CD8-positive, alpha-beta memory T cell (primary cell): ENCODE data around the gene LIPG. TPM values are rescaled to one million over a fixed set of nuclear protein-coding genes. Genes with fewer than 3 reads are reported as not detected.

ENCODE experiments used
- CTCF ChIA-PET: fragments of 350-600 bp; sonication (Branson Sonifier 250); formaldehyde crosslinking; loops from one replicate; lab custom pipeline; 2021; ENCODE audit warnings: antibody characterized with exemption; lab: Charles Lee
- POLR2A ChIA-PET: fragments of 350-600 bp; sonication (Branson Sonifier 250); formaldehyde crosslinking; loops from one replicate; lab custom pipeline; 2021; ENCODE audit warnings: antibody characterized with exemption; lab: Charles Lee
- DNase-seq, 5 donors: peaks; one replicate each; pipeline versions ENCODE4 v3.0.0 to v3.0.0-alpha.2; 2020 to 2022; ENCODE audit warnings: mixed read lengths in 1 of 5
- H3K27ac ChIP-seq: one replicate; pipeline ENCODE4 v1.7.0; 2013; ENCODE audit warnings: low read depth, mild to moderate bottlenecking, low read length, moderate library complexity
- H3K27me3 ChIP-seq: 2 replicates; pipeline ENCODE4 v1.7.0; 2013; ENCODE audit warnings: low read length, mild to moderate bottlenecking; ENCODE audit not compliant: insufficient read depth, poor library complexity, severe bottlenecking
- H3K36me3 ChIP-seq: 2 replicates; pipeline ENCODE4 v1.7.0; 2013; ENCODE audit warnings: mild to moderate bottlenecking, low read length, moderate library complexity; ENCODE audit not compliant: insufficient read depth
- H3K4me1 ChIP-seq: 2 replicates; pipeline ENCODE4 v1.7.0; 2013; ENCODE audit warnings: mild to moderate bottlenecking, low read length, moderate library complexity; ENCODE audit not compliant: insufficient read depth
- H3K4me3 ChIP-seq: 2 replicates; pipeline ENCODE4 v1.7.0; 2013; ENCODE audit warnings: mild to moderate bottlenecking, low read length
- H3K9me3 ChIP-seq: 2 replicates; pipeline ENCODE4 v1.7.0; 2013; ENCODE audit warnings: mild to moderate bottlenecking, low read length
- H3K27ac Mint-ChIP-seq, 8 donors: one replicate each; pipeline ENCODE4 v1.8.0; 2020 to 2021; ENCODE audit warnings: mixed read lengths in 8 of 8, mild to moderate bottlenecking in 6 of 8, inconsistent platforms in 3 of 8, moderate library complexity in 3 of 8
- H3K27me3 Mint-ChIP-seq, 2 donors: one replicate each; pipeline ENCODE4 v1.8.0; 2020 to 2021; ENCODE audit warnings: mixed read lengths in 2 of 2, mild to moderate bottlenecking in 1 of 2, moderate library complexity in 1 of 2
- H3K36me3 Mint-ChIP-seq, 3 donors: one replicate each; pipeline ENCODE4 v1.8.0; 2020 to 2021; ENCODE audit warnings: mixed read lengths in 3 of 3, inconsistent platforms in 1 of 3, mild to moderate bottlenecking in 1 of 3
- H3K4me1 Mint-ChIP-seq, 3 donors: one replicate each; pipeline ENCODE4 v1.8.0; 2020 to 2021; ENCODE audit warnings: mixed read lengths in 3 of 3, inconsistent platforms in 1 of 3, mild to moderate bottlenecking in 1 of 3
- H3K4me3 Mint-ChIP-seq, 7 donors: one replicate each; pipeline ENCODE4 v1.8.0; 2020 to 2021; ENCODE audit warnings: mixed read lengths in 7 of 7, mild to moderate bottlenecking in 6 of 7, moderate library complexity in 4 of 7, inconsistent platforms in 2 of 7
- H3K9me3 Mint-ChIP-seq, 5 donors: one replicate each; pipeline ENCODE4 v1.8.0; 2020 to 2022; ENCODE audit warnings: mixed read lengths in 5 of 5, mild to moderate bottlenecking in 3 of 5, moderate library complexity in 2 of 5, inconsistent platforms in 1 of 5
- polyA plus RNA-seq: library from polyadenylated mRNA; unstranded; fragments of 300-500 nt; fragmentation: Illumina TruSeq; gene quantifications from one replicate; pipeline ENCODE4 v1.2.3, GENCODE V29; 2021
- total RNA-seq, 2 experiments: library from RNA; stranded (reverse); gene quantifications; one replicate each; pipeline ENCODE4 v1.2.3, GENCODE V29; 2021

The LIPG gene
- total and polyA plus RNA-seq, 3 experiments from 2014 or later = not detected

DNA sequence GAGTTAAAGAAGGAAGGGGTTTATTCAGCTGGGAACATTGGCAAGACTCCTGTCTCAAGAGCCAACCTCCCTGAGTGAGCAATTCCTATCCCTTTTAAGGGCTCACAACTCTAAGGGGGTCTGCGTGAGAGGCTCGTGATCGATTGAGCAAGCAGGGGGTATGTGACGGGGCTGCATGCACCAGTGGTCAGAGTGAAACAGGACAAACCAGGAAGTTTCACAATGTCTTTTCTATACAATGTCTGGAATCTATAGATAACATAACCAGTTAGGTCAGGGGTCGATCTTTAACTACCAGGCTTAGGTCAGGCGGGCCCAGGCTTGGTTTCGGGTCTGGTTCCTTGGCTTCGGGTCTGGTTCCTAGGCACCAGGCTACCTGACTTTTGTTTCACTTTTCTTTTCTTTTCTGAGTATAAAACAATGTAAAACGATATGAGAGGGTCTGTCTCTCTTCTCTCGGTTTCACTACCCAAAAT lies 30.1 kb upstream of the LIPG start:
- Histone ChIP-seq H3K27ac (no peak overlapping the region), H3K4me1 (no peaks in the 10 kb centered on the region), H3K36me3 (no peaks in the 10 kb centered on the region), H3K27me3 (no peaks in the 10 kb centered on the region), H3K4me3 (no peak overlapping the region), H3K9me3 (no peaks in the 10 kb centered on the region)
- CTCF ChIA-PET = interaction anchor here (1.2 kb wide), 1 partner anchor 10 kb away, joined by 3 read pairs; no protein-coding TSS in a partner anchor
- peaks cover 0 to 4% (median 0%) of the 10 kb centered on the region in 3 donors for H3K4me1 Mint-ChIP-seq
- peak overlapping the region in 1 of 7 donors; percentile 44 for H3K4me3 Mint-ChIP-seq
- DNase-seq = no peak
- H3K27me3 Mint-ChIP-seq = peaks cover 0 to 31% of the 10 kb centered on the region in 2 donors
- H3K27ac Mint-ChIP-seq = no peak overlapping the region
- POLR2A ChIA-PET = no interaction called here
- peaks cover 0 to 4% (median 2%) of the 10 kb centered on the region in 5 donors for H3K9me3 Mint-ChIP-seq
- H3K36me3 Mint-ChIP-seq = no peaks in the 10 kb centered on the region

DNA sequence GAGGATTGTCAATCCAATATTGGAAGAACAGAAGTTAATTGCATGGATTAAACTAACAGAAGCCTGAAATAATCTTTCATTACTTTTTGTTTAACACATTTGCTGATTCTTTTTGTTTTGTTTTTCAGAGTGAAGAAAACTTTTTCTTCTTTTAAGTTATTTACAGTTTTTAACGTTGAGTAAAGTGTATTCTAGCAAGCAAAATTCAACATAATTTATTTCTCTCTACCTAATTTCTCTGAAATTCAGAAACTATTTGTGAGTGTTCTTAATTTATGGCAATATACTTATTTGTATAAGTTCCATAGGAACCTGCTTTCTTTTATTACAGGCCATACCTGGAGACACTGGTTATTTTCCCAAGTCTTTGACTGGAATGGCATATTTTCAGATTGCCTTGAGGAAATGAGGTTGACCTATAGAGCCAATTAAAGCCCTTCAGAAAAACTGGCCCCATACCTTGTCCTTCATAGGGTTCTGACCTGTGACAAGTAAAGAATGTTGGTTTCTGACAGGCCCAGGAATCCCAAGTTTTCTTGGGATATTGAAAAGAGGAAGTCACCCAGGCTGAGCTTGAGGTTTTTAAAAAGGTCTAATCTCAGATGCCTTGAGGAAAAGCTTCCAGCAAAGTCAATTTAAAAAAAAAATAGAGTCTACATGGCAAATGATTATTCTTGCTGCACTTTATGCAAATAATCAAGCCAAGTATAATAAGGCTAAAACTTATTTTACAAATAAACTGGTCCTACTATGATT lies 26.8 kb upstream of the LIPG start:
- H3K27ac Mint-ChIP-seq = no peak overlapping the region

DNA sequence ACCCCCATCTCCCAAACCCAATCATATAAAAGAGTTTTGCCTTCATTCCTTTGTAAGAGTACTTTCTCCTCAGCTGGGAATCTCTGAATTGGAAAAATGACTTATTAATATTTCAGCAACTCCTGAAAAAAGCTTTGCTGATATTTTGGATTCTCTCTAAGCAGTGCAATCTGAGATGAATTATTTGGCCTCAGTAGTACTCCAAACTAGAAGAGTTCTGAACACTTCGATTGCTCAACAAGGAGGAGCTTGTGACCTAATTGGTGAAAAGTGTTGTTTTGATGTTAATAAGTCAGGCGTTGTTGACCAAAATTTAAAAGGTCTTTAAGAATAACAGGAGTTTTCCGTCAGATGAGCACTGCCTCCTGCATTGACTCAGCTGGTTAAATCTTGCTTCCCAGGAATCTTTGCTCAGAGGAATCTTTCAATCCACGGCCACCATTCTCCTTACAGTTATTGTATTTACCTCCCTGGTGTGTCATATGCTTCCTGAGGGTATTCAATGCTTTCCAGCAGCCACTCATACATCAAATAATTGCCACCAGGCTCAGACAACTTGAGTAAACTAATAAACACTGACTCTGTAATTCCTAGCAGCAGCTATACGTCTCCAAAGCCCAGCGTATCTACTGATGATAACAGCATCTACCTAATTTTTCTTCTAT lies 24.5 kb upstream of the LIPG start:
- Histone ChIP-seq H3K4me1 (no peaks in the 10 kb centered on the region), H3K4me3 (no peak overlapping the region), H3K9me3 (no peaks in the 10 kb centered on the region), H3K27me3 (no peaks in the 10 kb centered on the region), H3K27ac (no peak overlapping the region), H3K36me3 (no peaks in the 10 kb centered on the region)
- Mint-ChIP-seq H3K4me1 (no peaks in the 10 kb centered on the region), H3K27me3 (peaks cover 0 to 3% of the 10 kb centered on the region in 2 donors), H3K4me3 (no peak overlapping the region), H3K9me3 (peaks cover 0 to 4% (median 2%) of the 10 kb centered on the region in 5 donors), H3K27ac (peak overlapping the region in 1 of 8 donors; percentile 41), H3K36me3 (no peaks in the 10 kb centered on the region)
- CTCF ChIA-PET = no interaction called here
- DNase-seq = no peak
- POLR2A ChIA-PET = no interaction called here

More for the DNA sequence above, 26.8 kb upstream of the LIPG start:
- POLR2A ChIA-PET = no interaction called here
- peaks cover 0 to 4% (median 0%) of the 10 kb centered on the region in 3 donors for H3K4me1 Mint-ChIP-seq
- Histone ChIP-seq H3K36me3 (no peaks in the 10 kb centered on the region), H3K27ac (no peak overlapping the region), H3K9me3 (no peaks in the 10 kb centered on the region), H3K4me3 (no peak overlapping the region), H3K27me3 (no peaks in the 10 kb centered on the region), H3K4me1 (no peaks in the 10 kb centered on the region)
- H3K36me3 Mint-ChIP-seq = no peaks in the 10 kb centered on the region
- H3K9me3 Mint-ChIP-seq = peaks cover 0 to 4% (median 2%) of the 10 kb centered on the region in 5 donors
- H3K27me3 Mint-ChIP-seq = peaks cover 0 to 18% of the 10 kb centered on the region in 2 donors
- no peak for DNase-seq
- H3K4me3 Mint-ChIP-seq = no peak overlapping the region
- CTCF ChIA-PET = no interaction called here

DNA sequence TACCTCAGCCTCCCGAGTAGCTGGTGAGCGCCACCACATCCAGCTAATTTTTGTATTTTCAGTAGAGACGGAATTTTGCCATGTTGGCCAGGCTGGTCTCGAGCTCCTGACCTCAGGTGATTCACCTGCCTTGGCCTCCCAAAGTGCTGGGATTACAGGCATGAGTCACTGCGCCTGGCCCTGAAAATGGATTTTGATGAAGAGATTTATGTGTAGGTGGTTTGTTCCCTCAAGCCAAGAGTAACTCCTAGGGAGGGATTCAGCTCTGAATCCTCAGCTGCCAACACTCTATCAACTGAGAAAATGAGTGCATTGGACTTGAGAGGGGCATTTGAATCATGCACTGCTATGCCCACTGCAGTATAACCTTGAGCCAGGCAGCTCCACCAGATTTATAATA lies 17.5 kb upstream of the LIPG start:
- Mint-ChIP-seq H3K36me3 (no peaks in the 10 kb centered on the region), H3K4me1 (no peaks in the 10 kb centered on the region), H3K4me3 (no peak overlapping the region), H3K27me3 (peaks cover 7 to 19% of the 10 kb centered on the region in 2 donors), H3K9me3 (no peaks in the 10 kb centered on the region), H3K27ac (no peak overlapping the region)
- Histone ChIP-seq H3K4me3 (no peak overlapping the region), H3K36me3 (no peaks in the 10 kb centered on the region), H3K27ac (no peak overlapping the region), H3K27me3 (no peaks in the 10 kb centered on the region), H3K4me1 (no peaks in the 10 kb centered on the region), H3K9me3 (no peaks in the 10 kb centered on the region)
- ChIA-PET POLR2A (no interaction called here), CTCF (interaction anchor here (0.9 kb wide), 1 partner anchor 9 kb away, joined by 3 read pairs; no protein-coding TSS in a partner anchor)
- no peak for DNase-seq

DNA sequence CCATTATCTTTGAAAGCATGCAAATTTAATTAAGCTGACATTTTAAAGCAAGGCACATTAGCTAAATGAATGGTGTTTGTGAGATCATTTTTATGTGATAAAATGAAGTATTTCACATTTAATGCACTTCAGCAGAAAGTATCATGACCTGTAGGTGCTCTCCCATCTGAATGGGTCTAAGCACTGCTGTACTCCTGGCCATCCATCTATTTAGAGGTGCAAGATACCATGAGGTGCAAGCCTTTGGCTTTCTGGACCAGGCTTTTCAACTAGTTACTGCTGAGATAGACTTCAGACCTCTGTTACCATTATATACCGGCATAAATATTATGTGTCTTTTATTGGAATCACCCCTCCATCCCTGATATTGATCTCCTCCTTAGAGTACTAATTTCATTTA lies 15.6 kb upstream of the LIPG start:
- Histone ChIP-seq H3K9me3 (no peaks in the 10 kb centered on the region), H3K4me1 (no peaks in the 10 kb centered on the region), H3K27ac (no peak overlapping the region), H3K27me3 (no peaks in the 10 kb centered on the region), H3K36me3 (no peaks in the 10 kb centered on the region), H3K4me3 (no peak overlapping the region)
- ChIA-PET CTCF (interaction anchor here (1.4 kb wide), 1 partner anchor 316 kb away, joined by 4 read pairs; no protein-coding TSS in a partner anchor), POLR2A (no interaction called here)
- Mint-ChIP-seq H3K36me3 (no peaks in the 10 kb centered on the region), H3K4me3 (no peak overlapping the region), H3K27ac (no peak overlapping the region), H3K9me3 (no peaks in the 10 kb centered on the region), H3K4me1 (no peaks in the 10 kb centered on the region), H3K27me3 (peaks cover 7 to 23% of the 10 kb centered on the region in 2 donors)
- DNase-seq = no peak

DNA sequence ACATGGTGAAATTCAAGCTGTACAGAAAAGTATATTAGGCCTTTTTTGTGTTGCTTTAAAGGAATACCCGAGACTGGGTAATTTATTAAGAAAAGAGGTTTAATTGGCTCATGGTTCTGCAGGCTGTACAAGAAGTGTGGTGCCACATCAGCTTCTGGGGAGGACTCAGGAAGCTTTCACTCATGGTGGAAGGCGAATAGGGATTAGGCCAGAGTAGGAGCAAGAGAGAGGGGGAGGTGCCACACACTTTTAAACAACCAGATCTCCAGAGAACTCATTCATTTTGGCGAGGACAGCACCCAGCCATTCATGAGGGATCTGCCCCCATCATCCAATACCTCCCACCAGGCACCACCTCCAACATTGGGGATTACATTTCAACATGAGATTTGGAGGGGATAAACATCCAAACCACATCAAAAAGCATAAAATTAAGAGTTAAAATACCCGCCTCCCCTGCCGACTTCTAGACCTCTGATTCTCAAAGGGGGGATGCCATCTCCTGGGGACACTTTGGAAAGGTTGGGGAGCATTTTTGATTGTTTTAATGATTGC lies 15.1 kb upstream of the LIPG start:
- Histone ChIP-seq H3K27ac (no peak overlapping the region), H3K4me3 (no peak overlapping the region), H3K27me3 (no peaks in the 10 kb centered on the region), H3K36me3 (no peaks in the 10 kb centered on the region), H3K4me1 (no peaks in the 10 kb centered on the region), H3K9me3 (no peaks in the 10 kb centered on the region)
- no peaks in the 10 kb centered on the region for H3K9me3 Mint-ChIP-seq
- DNase-seq = no peak
- H3K4me1 Mint-ChIP-seq = no peaks in the 10 kb centered on the region
- H3K27me3 Mint-ChIP-seq = peaks cover 7 to 29% of the 10 kb centered on the region in 2 donors
- H3K27ac Mint-ChIP-seq = no peak overlapping the region
- ChIA-PET CTCF (interaction anchor here (1.4 kb wide), 1 partner anchor 315 kb away, joined by 4 read pairs; no protein-coding TSS in a partner anchor), POLR2A (no interaction called here)
- no peak overlapping the region for H3K4me3 Mint-ChIP-seq
- H3K36me3 Mint-ChIP-seq = no peaks in the 10 kb centered on the region

DNA sequence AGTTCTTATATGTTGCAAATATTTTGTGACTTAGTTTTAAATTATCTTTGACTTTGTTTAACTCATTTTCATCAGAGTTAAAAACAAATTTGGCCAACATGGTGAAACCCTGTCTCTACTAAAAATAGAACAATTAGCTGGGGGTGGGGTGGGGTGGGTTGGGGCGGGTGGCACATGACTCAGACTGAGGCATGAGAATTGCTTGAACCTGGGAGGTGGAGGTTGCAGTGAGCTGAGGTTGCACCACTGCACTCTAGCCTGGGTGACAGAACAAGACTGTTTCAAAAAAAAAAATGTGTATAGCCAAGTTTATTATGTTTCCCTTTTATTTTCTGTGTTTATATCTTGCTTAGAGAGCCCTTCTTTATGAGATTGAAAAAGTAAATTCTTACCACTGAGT lies 14.2 kb upstream of the LIPG start:
- no peak overlapping the region for H3K27ac ChIP-seq
- H3K4me3 ChIP-seq = no peak overlapping the region
- ChIA-PET CTCF (no interaction called here), POLR2A (no interaction called here)
- no peaks in the 10 kb centered on the region for H3K4me1 ChIP-seq
- H3K9me3 ChIP-seq = no peaks in the 10 kb centered on the region
- Mint-ChIP-seq H3K4me3 (no peak overlapping the region), H3K4me1 (no peaks in the 10 kb centered on the region), H3K36me3 (no peaks in the 10 kb centered on the region), H3K27ac (no peak overlapping the region), H3K9me3 (peaks cover 0 to under 1% (median 0%) of the 10 kb centered on the region in 5 donors), H3K27me3 (peaks cover 9 to 30% of the 10 kb centered on the region in 2 donors)
- no peaks in the 10 kb centered on the region for H3K36me3 ChIP-seq
- no peak for DNase-seq
- H3K27me3 ChIP-seq = no peaks in the 10 kb centered on the region

DNA sequence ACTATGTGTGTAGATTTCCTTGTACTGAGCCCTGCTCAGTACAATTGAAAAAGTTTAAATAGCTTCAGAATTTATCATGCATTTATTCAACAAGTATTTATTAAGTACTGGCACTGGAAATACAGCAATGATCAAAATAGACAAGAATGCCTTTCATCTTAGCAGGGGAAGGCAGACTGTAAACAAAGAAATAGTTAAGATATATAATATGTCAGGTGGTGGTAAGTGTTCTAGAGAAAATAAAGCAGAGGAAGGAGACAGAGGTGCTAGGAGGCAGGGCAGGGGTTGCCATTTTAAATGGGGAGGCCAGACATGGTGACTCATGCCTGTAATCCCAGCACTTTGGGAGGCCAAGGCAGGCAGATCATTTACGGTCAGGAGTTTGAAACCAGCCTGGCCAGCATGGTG lies 13.6 kb upstream of the LIPG start:
- Mint-ChIP-seq H3K27me3 (peaks cover 12 to 35% of the 10 kb centered on the region in 2 donors), H3K36me3 (no peaks in the 10 kb centered on the region), H3K4me1 (no peaks in the 10 kb centered on the region), H3K4me3 (no peak overlapping the region), H3K27ac (no peak overlapping the region), H3K9me3 (peaks cover 0 to 3% (median 0%) of the 10 kb centered on the region in 5 donors)
- Histone ChIP-seq H3K27ac (no peak overlapping the region), H3K4me1 (no peaks in the 10 kb centered on the region), H3K36me3 (no peaks in the 10 kb centered on the region), H3K4me3 (no peak overlapping the region), H3K9me3 (no peaks in the 10 kb centered on the region), H3K27me3 (no peaks in the 10 kb centered on the region)
- ChIA-PET CTCF (no interaction called here), POLR2A (no interaction called here)
- no peak for DNase-seq
